ENCODE measurements around the gene HRK.

GRCh38 chr12:116878567-116879508, 2.4 kb downstream of the HRK start:
- no peak for TF ChIP-seq POLR2A (IDR thresholded peaks at IDR 0.05)
- no peak for TF ChIP-seq POLR2AphosphoS5 (IDR thresholded peaks at IDR 0.05)
- TF ChIP-seq, protein P1, sequence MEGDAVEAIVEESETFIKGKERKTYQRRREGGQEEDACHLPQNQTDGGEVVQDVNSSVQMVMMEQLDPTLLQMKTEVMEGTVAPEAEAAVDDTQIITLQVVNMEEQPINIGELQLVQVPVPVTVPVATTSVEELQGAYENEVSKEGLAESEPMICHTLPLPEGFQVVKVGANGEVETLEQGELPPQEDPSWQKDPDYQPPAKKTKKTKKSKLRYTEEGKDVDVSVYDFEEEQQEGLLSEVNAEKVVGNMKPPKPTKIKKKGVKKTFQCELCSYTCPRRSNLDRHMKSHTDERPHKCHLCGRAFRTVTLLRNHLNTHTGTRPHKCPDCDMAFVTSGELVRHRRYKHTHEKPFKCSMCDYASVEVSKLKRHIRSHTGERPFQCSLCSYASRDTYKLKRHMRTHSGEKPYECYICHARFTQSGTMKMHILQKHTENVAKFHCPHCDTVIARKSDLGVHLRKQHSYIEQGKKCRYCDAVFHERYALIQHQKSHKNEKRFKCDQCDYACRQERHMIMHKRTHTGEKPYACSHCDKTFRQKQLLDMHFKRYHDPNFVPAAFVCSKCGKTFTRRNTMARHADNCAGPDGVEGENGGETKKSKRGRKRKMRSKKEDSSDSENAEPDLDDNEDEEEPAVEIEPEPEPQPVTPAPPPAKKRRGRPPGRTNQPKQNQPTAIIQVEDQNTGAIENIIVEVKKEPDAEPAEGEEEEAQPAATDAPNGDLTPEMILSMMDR (IDR thresholded peaks at IDR 0.05), result no peak
